T-helper 17 cell (primary cell): ENCODE data around the gene COIL. TPM values are rescaled to one million over a fixed set of nuclear protein-coding genes. Genes with fewer than 3 reads are reported as not detected.
"Not testable (repeated sequence)": the region's sequence is repeated elsewhere in the genome, so short reads cannot be mapped to it uniquely, and the experiment has no call there.

Experiments used
- ATAC-seq: fragments of 150-1000 bp; cut with Tn5 transposase; 2 replicates; pipeline ENCODE4 v1.10.0; 2021; ENCODE audit warnings: mild to moderate bottlenecking, moderate library complexity
- DNase-seq, 3 donors: peaks; one replicate each; pipeline versions ENCODE4 v3.0.0 to v3.0.0-alpha.2; 2020 to 2021
- H3K9me3 ChIP-seq: one replicate; pipeline ENCODE4 v1.7.0; 2013; ENCODE audit warnings: low read length, mild to moderate bottlenecking; ENCODE audit not compliant: control insufficient read depth, poor library complexity, severe bottlenecking
- H3K27ac Mint-ChIP-seq: one replicate; pipeline ENCODE4 v1.8.0; 2022; ENCODE audit warnings: mild to moderate bottlenecking, moderate library complexity, mixed read lengths
- H3K27me3 Mint-ChIP-seq: one replicate; pipeline ENCODE4 v1.8.0; 2022; ENCODE audit warnings: mixed read lengths
- H3K36me3 Mint-ChIP-seq: one replicate; pipeline ENCODE4 v1.8.0; 2022; ENCODE audit warnings: low read depth, mixed read lengths
- H3K4me1 Mint-ChIP-seq: one replicate; pipeline ENCODE4 v1.8.0; 2022; ENCODE audit warnings: mild to moderate bottlenecking, mixed read lengths
- H3K4me3 Mint-ChIP-seq: one replicate; pipeline ENCODE4 v1.8.0; 2022; ENCODE audit warnings: mild to moderate bottlenecking, moderate library complexity, mixed read lengths
- total RNA-seq, 4 donors: library from RNA in 2 of 4; stranded (reverse) in 2 of 4; gene quantifications; one replicate each; pipeline ENCODE4 v1.2.3 and lab custom pipeline; 2022 to 2026

Gene COIL
- total RNA-seq, 2 donors from 2014 or later = 14.0 to 19.6 TPM

DNA sequence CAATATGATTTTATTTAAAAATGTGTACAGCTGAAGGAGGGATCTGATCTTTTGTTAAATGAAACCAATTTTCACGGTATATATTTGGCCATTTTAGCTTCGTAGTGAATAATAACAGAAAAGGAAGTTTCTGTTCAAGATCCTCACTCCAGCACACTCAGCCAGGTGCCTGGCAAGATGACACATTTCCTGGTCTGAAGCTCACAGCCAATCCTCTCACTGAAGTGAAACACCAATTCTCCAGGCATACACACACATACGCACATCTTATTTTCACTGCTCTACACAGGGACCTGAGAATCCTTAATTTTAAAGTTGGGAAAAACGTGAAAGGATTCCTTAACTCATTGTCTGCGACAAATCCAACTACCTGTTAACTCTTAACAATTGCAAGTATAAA lies 22.6 kb downstream of the COIL start:
- H3K4me3 Mint-ChIP-seq, H3K4me1 Mint-ChIP-seq, ATAC-seq, H3K27me3 Mint-ChIP-seq, DNase-seq, H3K36me3 Mint-ChIP-seq, H3K9me3 ChIP-seq, H3K27ac Mint-ChIP-seq: not testable (repeated sequence)

DNA sequence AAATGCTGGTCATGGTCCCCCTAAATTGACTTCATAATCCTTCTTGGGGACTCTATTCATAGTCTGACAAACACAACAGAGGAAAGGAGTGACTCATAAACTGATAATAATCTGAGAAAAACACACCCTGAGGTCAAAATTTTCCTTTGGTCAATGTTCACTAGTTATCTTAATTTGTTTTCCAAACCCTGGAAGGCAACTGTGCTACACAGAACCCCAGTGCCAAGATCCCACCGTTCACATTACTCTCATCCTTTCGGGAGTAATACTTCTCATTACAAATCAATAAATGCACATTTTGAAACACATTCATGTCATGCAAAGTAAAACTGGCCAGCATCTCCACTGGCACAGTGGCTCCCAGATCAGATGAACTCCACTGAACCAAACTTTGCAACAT lies 23.2 kb downstream of the COIL start:
- H3K9me3 ChIP-seq = no peaks in the 10 kb centered on the region
- Mint-ChIP-seq H3K4me1 (peaks cover 4% of the 10 kb centered on the region), H3K27me3 (no peaks in the 10 kb centered on the region), H3K36me3 (peaks cover 5% of the 10 kb centered on the region), H3K27ac (no peak overlapping the region), H3K4me3 (no peak overlapping the region)
- DNase-seq (no peak), ATAC-seq (no peak)

GRCh38 chr17:56936697-56937322 lies 24.0 kb downstream of the COIL start:
- no peaks in the 10 kb centered on the region for H3K9me3 ChIP-seq
- H3K27ac Mint-ChIP-seq = no peak overlapping the region
- no peak overlapping the region for H3K4me3 Mint-ChIP-seq
- H3K36me3 Mint-ChIP-seq = peaks cover 5% of the 10 kb centered on the region
- DNase-seq (no peak), ATAC-seq (no peak)
- H3K4me1 Mint-ChIP-seq = peaks cover 4% of the 10 kb centered on the region
- H3K27me3 Mint-ChIP-seq = no peaks in the 10 kb centered on the region

DNA sequence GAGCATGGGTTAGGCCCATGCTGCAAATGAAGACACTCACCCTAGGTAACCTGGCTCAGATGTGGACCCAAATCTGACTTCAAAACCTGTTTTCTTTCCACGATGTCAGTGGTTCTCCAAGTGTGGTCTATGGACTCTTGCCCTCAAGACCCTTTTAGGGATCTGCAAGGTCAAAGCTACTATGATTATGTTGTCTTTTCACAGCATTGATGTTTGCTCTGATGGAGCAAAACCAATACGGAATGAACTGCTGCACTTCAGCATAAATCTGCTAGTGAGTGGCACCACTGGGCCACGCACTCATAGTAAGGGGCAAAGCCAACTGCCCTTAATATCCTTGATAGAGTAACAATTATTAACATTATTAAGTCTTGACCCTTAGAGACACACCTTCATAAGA lies 25.4 kb downstream of the COIL start:
- no peaks in the 10 kb centered on the region for H3K27me3 Mint-ChIP-seq
- H3K36me3 Mint-ChIP-seq = peaks cover 5% of the 10 kb centered on the region
- no peak overlapping the region for H3K27ac Mint-ChIP-seq
- H3K9me3 ChIP-seq = peaks cover 4% of the 10 kb centered on the region
- DNase-seq (no peak), ATAC-seq (no peak)
- no peak overlapping the region for H3K4me3 Mint-ChIP-seq
- peaks cover 4% of the 10 kb centered on the region for H3K4me1 Mint-ChIP-seq

- Mint-ChIP-seq H3K27me3 (no peaks in the 10 kb centered on the region), H3K27ac (no peak overlapping the region), H3K36me3 (peaks cover 5% of the 10 kb centered on the region), H3K4me1 (no peaks in the 10 kb centered on the region), H3K4me3 (no peak overlapping the region)
- DNase-seq (no peak), ATAC-seq (no peak)
- peaks cover 4% of the 10 kb centered on the region for H3K9me3 ChIP-seq
Observed at GRCh38 chr17:56934280-56934679, 26.6 kb downstream of the COIL start.

GRCh38 chr17:56933868-56934267 lies 27.0 kb downstream of the COIL start:
- peaks cover 4% of the 10 kb centered on the region for H3K9me3 ChIP-seq
- H3K27ac Mint-ChIP-seq = no peak overlapping the region
- H3K4me3 Mint-ChIP-seq = no peak overlapping the region
- H3K27me3 Mint-ChIP-seq = no peaks in the 10 kb centered on the region
- ATAC-seq = no peak
- DNase-seq = no peak
- H3K36me3 Mint-ChIP-seq = peaks cover 5% of the 10 kb centered on the region
- H3K4me1 Mint-ChIP-seq = no peaks in the 10 kb centered on the region

DNA sequence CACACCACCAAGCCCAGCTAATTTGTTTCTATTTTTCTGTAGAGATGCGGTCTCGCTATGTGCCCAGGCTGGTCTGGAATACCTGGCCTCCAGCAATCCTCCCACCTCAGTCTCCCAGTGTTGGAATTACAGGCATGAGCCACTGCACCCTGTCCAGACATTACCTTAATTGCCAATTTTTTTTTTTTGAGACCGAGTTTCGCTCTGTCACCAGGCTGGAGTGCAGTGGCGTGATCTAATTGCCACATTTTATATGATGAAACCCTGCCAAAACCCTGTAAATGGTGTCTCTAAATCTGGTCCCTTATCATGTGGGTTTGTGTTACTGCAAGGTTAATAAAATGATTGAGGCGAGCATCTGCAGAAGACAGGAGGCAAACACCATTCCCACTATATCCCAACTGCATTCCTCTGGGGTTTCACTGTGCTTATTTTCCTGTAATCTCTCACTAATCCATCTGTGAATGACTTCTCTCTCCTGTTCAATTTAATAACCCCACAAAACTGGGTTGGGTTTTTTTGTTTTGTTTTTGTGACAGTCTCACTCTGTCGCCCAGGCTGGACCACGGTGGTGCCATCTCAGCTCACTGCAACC lies 27.6 kb downstream of the COIL start:
- no peak overlapping the region for H3K27ac Mint-ChIP-seq

DNA sequence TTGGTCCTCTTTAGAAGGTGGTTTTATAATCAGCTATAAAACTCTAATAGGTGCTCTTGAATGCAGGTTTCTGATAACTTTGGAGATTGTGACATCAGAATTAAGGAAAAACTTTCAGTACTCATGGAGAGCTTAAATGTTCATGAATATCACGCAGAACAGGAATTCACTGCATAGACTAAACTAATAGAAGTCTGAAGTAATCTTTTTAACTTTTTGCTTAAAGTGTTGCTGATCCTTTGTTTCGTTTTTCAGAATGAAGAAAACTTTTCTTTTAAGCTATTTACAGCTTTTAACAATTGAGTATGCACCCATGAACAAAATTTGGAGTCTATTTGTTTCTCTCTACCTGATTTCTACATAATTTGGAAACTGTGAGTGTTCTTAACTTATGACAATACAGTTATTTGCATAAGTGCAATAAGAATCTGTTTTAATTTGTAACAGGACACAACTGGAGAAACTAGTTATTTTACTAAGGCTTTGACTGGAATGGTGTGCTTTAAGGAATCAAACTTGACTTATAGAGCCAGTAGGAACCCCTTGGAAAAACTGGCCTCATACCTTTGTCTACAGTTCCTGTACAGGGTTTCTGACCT lies 30.0 kb downstream of the COIL start:
- no peak for ATAC-seq
- Mint-ChIP-seq H3K4me3 (no peak overlapping the region), H3K27me3 (no peaks in the 10 kb centered on the region), H3K4me1 (no peaks in the 10 kb centered on the region), H3K36me3 (no peaks in the 10 kb centered on the region), H3K27ac (no peak overlapping the region)
- DNase-seq = no peak
- peaks cover 4% of the 10 kb centered on the region for H3K9me3 ChIP-seq

More for the DNA sequence above, 27.6 kb downstream of the COIL start:
- ATAC-seq (no peak), DNase-seq (no peak)
- H3K4me1 Mint-ChIP-seq = no peaks in the 10 kb centered on the region
- peaks cover 5% of the 10 kb centered on the region for H3K36me3 Mint-ChIP-seq
- H3K4me3 Mint-ChIP-seq = no peak overlapping the region
- no peaks in the 10 kb centered on the region for H3K27me3 Mint-ChIP-seq
- H3K9me3 ChIP-seq = peaks cover 4% of the 10 kb centered on the region

GRCh38 chr17:56929362-56929969 lies 31.4 kb downstream of the COIL start:
- peaks cover 4% of the 10 kb centered on the region for H3K9me3 ChIP-seq
- H3K27me3 Mint-ChIP-seq = no peaks in the 10 kb centered on the region
- no peaks in the 10 kb centered on the region for H3K36me3 Mint-ChIP-seq
- no peak for DNase-seq
- no peak overlapping the region for H3K27ac Mint-ChIP-seq
- no peaks in the 10 kb centered on the region for H3K4me1 Mint-ChIP-seq
- H3K4me3 Mint-ChIP-seq = no peak overlapping the region
- no peak for ATAC-seq

DNA sequence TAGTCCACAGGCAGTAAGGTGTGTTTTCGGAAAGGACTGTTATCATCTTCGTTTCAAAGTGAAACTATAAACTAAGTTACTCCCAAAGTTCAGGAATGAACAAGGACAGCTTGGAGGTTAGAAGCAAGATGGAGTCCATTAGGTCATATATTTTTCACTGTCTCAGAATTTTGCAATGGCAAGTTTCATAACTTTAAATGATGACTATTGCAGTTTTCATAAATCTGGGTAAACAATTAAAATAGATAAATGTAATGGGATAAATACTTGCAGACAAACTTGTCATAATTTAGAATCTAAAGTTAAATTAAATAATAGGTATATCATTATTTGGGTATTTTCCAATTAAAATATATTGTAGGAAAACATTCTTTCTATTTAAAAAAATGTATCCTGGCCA lies 32.3 kb downstream of the COIL start:
- Mint-ChIP-seq H3K4me3 (no peak overlapping the region), H3K27ac (no peak overlapping the region), H3K4me1 (no peaks in the 10 kb centered on the region), H3K27me3 (no peaks in the 10 kb centered on the region), H3K36me3 (no peaks in the 10 kb centered on the region)
- peaks cover 4% of the 10 kb centered on the region for H3K9me3 ChIP-seq
- ATAC-seq (no peak), DNase-seq (no peak)

- peaks cover 4% of the 10 kb centered on the region for H3K9me3 ChIP-seq
- no peaks in the 10 kb centered on the region for H3K4me1 Mint-ChIP-seq
- no peak overlapping the region for H3K4me3 Mint-ChIP-seq
- no peaks in the 10 kb centered on the region for H3K36me3 Mint-ChIP-seq
- no peak overlapping the region for H3K27ac Mint-ChIP-seq
- no peaks in the 10 kb centered on the region for H3K27me3 Mint-ChIP-seq
- DNase-seq (no peak), ATAC-seq (no peak)
Observed at GRCh38 chr17:56926704-56927103, 34.1 kb downstream of the COIL start.

GRCh38 chr17:56926270-56926669 lies 34.6 kb downstream of the COIL start:
- H3K9me3 ChIP-seq = peaks cover 4% of the 10 kb centered on the region
- Mint-ChIP-seq H3K27me3 (no peaks in the 10 kb centered on the region), H3K4me1 (no peaks in the 10 kb centered on the region), H3K27ac (no peak overlapping the region), H3K36me3 (no peaks in the 10 kb centered on the region), H3K4me3 (no peak overlapping the region)
- ATAC-seq (no peak), DNase-seq (no peak)

GRCh38 chr17:56925088-56925487 lies 35.8 kb downstream of the COIL start:
- DNase-seq = no peak
- Mint-ChIP-seq H3K27me3 (no peaks in the 10 kb centered on the region), H3K4me1 (no peaks in the 10 kb centered on the region), H3K27ac (no peak overlapping the region), H3K36me3 (no peaks in the 10 kb centered on the region), H3K4me3 (no peak overlapping the region)
- H3K9me3 ChIP-seq = no peaks in the 10 kb centered on the region
- no peak for ATAC-seq
